Amniotic epithelial cell (primary cell): ENCODE results near the gene HOXD10.

ENCODE experiments used
- DNase-seq: peaks from one replicate; pipeline ENCODE4 v3.0.0-alpha.2; 2010; ENCODE audit warnings: low read depth

The HOXD10 gene

DNA sequence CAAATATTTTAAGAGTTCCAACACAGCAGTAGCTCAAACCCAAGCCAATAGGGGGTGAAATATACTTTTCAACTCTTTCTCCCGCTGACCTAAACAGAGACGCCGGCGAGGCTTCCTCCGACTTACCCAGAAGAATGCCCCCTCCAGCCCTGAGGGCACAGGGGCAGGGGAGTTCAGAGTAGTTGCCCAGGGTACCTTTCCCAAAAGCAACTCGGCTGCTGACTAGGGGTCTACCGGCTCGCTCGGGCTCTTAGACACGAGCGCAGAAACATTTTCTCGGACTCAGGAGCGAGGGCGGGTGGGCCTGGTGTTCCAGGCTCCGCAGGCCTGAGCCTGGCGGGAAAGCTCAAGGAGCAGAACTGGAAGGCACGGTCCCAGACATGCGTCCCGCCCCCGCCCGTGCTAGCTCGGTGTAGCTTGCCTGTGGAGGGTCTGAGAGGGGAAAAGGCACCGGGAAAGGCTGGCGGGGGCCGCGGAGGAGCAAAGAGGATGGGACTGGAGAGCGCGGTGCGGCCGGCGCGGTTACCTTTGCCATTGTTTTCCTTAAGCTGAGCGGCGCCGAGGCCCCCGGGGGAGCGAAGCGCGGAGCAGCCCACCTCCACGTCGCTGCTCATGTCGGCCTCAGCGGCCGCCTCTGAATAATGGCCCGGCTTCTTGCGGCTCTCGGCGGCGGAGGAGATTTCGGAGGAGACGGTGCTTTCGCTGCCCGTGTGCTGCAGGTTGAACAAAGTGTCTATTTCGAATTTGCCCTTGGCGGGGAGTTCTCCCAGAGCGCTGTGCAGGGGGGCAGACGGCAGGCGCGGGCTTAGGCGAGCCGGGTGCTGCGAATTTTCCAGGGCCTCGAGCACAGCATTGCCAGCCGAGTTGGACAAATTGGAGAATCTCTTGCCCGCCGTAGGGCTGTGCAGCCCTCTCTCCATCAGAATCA, 33.5 kb upstream of the HOXD10 start:
- DNase-seq = no peak

DNA sequence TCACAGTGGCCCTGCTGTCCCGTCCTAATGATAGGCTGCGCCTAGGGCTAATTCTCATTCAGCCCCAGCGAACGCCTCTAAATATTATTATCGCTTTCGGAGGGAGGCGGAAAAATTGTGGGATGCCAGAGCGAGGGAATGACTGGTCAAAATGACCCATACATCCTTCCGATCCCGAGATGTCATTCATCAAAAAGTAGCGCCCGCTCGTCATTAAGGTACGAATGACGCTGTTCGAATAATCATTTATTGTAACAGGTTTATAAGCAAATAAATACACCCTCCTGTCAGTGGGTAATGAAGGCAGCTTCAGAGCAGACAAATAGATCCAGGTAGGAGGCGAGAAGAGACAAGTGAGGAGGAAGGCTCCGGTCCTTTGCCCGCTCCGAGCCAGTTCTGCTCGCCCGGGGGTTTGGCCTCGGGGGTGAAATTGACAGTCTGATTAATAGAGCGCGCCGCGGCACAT, 32.7 kb upstream of the HOXD10 start, which contains the start of gene EVX2:
Gene EVX2, minus strand, starts transcription at position 167 of the 466 bp plus-strand sequence. CDS start 186 bp downstream, outside the sequence.
- no peak for DNase-seq

DNA sequence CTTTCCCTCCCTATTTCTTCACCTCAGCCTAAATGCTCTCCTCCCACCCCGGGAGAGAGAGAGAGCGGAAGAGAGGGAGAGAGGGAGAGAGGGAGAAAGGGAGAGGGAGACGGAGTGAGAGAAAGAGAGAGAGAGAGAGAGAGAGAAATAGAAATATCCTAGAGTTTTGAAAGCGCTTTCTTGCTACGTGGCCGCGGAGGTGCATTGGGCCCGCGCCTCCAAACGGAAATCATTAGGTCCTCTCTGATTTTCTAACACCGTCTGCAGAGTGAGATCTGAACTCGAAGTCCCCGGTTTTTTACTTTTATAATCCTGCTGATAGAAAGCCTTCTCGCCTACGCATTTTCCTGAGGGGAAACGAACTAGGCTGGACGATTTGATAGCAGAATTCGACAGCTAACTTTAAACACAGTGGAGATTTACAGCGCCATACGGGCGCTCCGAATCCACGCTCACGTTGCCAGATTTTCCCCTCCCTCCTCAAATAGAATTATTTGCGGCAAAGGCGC, 31.9 kb upstream of the HOXD10 start:
- DNase-seq = no peak

DNA sequence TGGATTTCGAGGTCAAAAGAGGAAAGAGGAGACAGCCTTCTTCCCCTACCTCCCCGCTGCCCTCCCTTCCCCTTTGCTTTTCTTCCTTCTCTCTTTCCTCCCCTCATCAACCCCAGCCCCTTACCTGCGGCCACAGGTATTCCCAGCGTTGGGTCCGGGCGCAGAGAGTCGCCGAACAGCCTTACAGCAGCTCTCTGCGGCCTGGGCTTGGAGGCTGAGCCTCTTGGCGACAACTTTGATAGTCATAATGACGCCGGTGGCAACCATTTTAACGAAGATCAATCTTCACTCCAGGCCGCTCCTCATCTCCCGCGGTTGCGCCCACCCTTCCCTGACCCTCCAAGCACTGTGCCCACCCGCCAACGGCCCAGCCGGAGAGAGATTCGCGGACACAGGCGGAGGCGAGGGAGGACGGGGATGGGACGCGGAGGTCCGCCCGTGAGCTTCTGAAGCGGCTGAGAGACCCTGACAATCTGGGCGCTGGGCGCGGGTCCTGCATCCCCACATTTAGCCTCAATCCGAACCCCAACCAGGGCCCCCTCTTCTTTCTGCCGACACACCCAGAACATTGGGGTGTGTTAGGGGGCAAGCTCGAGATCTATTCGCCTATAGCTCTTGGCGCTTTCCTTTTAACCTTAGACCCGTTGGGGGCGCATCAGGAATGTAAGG, 31.3 kb upstream of the HOXD10 start:
- no peak for DNase-seq

DNA sequence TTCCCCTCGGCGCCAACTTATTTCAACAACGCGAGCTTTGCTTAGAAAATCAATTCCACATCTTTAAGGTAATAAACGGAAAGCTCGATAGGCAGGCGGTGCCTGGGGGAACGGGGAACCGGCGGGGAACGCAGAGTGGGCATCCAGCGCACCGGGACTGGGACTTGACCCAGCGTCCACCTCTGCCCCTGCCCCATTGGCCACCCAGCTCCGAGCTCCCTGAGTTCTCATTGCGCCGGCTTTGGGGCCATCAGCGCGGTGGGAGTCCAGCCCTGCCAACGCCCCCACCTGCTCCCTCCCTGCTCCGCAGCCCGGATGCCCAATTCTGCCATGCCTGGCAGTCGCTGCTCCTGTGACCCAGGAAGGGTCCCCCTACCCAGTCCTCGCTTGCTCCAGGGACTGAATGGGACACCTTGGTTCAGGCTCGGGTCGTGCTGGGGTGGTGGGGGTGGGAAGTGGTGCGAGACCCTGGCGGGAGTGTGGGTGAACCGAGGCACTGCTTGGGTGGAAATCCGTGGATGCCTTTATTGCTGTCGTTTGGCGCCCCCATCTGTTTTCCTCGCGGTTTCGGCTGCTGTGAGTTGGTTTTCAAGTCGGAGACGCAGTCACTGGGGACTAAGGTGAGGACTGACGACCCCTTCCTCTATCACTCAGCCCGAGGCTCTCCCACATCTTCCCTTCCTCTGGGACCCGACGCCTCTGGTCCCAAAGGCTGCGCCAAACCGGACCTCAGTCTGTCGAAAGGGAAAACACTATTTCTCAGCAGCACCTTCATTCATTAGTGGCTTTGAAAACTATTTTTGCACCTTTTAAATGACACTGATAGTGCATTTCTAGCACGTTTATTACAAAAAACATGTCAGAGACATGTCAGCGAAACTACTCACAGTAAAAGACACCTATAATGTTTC, 30.5 kb upstream of the HOXD10 start:
- DNase-seq = peak; percentile 30

DNA sequence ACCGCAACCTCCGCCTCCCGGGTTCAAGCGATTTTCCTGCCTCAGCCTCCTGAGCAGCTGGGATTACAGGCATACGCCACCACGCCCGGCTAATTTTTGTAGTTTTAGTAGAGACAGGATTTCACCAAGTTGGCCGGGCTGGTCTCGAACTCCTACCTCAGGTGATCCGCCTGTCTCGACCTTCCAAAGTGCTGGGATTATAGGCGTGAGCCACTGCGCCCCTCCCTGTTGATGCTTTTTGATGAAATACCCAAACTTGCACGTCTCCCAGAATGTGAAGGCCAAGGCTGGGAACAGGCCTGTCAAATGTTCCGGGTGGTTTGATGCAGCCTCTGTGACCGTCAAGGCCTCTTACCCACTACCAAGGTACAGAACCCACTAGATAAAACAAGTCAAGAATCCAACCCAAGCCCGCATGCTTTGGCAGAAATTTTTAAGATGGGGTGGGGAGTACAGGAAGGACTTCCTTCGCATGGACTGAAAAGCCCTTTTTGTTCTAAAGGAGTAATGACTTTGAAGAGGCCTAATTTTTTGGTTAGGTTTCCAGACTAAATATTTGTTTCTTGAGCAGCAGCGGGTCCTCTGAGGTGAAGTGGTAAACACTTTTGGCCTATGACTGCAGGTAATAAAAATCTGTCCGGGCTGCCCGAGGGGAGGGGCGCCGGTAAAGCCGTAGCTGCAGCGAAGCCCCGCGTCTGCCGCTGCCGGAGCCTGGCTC, 29.1 kb upstream of the HOXD10 start:
- DNase-seq = no peak

DNA sequence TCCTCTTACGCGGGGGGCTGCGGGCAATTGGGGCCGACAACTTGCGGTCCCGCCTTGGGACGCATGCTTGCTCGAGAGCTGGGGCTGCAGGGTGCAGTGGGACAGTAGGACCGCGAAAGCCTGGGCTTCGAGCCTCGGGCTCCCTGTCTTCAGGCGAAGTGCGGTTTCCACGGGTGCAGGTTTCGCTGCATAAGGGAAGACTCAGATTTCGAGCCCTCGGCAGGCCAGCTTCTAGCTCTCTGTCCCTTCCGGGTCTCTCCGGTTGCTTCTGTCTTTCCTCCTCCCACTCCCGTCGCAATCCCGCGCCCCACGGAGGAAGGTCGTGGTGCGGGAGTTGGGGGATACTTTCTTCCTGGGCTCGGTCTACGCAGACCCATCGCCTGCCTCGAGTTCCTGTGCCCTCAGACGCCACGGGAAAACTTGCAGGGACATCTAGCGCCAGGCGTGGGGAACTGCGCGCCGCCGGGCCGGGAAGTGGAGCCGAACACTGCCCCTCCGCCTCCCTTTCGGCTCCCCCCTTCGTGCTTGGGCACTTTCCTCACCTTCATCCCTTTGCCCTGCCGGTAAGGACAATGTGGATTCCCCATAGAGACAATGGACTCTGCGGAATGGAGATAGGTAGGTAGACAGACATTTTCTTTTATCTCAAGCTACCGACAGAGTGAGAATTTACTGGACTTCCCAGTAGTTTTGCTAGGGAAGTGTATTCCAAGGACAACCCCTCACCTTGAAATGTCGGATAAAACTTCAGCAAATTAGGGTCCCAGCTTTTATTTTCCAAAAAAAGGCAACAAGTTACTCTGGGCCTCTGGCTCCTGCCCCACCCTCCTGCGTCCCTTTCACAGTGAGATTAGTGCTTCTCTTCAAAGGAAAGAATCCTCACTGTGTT, 28.3 kb upstream of the HOXD10 start:
- peak; percentile 14 for DNase-seq

DNA sequence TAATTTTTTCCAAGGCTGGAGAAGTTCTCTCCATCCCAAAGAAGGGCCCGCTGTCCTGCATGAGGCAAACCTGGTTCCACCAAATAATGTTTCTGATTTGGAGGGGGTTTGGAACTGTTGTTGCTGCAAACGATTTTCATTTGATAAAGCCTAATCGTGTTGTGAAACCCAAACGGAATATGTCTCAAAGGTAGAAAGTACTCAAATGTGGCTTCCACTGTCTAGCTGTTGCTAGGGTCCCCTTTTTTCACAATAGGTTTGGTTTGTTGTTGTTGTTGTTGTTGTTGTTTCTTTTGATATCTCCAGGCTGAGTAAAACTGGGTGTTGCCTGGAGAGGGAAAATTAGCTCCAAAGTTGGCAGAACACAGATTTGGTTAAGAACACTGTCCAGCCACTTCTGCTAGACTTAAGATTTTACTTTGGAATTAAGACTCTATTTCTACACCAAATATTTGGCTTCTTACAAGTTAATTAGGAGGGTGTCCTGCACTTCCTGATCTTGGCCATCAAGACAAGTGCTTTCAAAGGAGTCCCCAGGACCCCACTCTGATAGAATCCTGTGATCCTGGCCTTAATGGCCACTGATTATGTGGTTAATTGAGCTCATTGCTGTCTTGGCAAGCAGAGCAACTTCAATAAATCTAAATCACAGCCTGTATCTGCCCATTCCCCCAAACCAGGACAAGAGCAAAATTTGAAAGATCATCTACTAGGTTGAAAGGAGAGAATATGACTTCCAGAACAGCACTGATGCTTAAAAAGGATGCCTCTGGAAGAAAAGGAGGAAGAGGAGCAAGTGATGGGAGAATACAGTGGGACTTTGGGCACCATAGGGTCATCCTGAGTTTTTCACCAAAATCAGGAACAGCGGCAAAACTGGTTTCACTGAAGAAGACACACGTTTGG, 27.4 kb upstream of the HOXD10 start:
- DNase-seq = no peak

DNA sequence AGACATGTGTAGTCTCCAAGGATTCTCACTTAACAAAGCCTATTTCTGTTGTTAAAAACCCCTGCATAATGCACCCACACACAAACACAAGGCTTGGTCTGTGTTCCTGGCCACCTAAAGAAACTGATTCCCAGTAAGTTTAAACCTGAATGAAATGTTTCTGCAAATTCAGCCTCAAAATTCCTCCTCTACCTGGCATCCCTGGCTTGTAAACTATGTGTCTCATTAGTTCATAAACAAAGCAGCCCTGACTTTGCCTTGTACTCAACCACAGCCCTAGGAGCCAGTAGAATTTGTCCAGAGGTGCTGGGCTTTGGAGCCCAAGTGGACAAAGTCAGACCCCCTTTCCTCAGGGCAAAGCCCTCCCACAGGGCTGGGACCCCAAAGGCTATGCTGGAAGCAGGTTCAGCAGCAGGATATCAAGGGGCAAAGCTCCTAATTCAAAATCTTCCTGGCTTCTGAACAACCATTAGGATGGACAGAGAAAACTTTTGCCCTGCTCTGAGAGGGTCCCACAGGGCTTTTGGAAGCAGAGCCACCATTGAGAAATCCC, 26.7 kb upstream of the HOXD10 start:
- no peak for DNase-seq

DNA sequence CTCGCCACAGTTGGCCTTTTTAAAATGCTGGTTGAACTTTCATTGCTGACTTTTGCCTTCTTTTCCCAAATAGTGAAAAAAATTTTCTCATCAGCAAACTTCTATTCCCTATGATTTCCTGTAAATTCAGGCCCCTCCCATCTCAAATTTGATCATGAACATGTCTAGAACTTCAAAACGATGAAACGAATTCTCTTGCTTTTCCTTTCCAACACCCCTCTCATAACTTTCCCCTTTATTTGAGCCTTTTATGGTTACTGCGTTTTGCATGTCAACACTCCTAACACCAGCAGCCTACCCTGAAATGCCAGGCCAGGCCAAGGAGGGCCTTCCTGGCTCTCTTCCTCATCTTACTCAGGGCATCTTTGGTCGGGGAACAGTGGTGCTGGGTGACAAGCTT, 25.7 kb upstream of the HOXD10 start:
- DNase-seq = no peak

DNA sequence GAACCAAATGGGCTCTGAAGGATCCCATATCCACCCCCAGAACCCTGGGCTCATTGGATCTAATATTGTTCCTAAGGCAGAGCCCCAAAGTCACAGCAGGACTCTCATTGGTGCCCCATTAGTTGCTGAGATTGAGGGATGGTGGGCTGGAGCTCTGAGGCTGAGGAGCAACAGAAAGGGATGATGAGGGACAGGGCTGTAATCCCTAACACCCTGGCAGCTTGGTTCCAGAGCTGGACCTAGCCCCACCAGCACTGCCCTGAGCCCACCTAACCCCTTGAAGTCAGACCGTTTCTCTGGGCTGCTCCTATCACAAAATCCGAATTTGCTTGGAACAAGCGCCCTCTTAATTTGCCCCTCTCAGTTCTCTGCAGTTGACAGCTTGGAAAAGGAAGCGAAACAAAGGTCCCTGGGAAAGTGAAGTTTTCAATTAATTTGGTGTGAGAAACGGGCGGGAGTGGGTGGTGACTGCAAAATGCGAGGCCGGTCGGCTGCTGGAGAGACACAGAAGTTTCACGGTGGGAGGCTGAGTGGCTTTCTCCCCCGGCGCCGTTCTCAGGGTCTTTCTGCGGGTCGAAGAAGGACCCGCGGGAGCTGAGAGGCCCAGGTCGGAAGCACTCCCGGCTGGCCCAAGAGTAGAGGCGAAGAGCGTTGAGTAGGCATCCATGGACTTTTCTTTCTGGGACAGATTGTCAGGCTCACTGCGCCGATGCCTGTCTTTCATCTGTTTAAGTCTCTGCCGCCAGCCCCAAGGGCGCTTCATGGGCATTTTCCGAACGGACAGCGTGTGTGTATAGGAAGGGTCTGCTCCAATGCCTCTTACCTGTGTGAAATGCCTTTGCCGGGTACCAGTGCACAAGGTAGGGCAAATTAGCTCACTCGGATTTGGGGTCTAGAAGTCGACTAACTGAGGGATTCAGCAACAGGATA, 25.0 kb upstream of the HOXD10 start:
- DNase-seq = no peak

DNA sequence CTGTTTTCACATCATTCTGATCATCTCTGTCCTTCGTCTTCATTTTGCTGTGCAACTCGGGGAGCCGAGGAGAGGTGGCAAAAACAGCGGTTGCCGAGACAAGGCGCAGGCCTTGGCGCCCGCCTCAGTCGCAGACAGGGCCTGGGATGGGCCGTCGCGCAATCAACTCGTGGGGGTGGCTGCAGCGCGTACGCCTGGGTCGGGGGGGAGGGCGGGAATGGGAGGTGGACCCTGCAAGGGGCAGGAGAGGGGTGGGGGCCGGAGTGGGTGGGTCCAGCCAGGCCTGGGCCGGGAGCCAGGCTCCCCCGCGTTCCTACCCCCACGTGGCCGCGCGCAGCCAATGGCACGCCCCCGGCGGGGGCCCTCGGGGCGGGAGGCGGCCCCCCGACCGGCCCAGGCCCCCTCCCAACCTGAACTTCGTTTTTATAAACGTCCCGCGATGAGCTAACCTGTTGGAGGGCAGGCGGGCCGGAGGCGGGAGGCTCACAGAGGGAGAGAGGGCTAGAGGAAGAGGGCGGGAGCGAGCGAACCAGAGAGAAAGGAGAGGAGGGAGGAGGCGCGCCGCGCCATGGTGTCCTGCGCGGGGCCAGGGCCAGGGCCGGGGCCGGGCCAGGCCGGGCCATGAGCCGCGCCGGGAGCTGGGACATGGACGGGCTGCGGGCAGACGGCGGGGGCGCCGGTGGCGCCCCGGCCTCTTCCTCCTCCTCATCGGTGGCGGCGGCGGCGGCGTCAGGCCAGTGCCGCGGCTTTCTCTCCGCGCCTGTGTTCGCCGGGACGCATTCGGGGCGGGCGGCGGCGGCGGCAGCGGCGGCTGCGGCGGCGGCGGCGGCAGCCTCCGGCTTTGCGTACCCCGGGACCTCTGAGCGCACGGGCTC, 24.1 kb upstream of the HOXD10 start, which contains the start of gene HOXD13:
Gene HOXD13, plus strand, starts transcription at position 452 of the 875 bp plus-strand sequence. Its CDS starts 170 bp downstream, at position 622.
- DNase-seq = no peak

DNA sequence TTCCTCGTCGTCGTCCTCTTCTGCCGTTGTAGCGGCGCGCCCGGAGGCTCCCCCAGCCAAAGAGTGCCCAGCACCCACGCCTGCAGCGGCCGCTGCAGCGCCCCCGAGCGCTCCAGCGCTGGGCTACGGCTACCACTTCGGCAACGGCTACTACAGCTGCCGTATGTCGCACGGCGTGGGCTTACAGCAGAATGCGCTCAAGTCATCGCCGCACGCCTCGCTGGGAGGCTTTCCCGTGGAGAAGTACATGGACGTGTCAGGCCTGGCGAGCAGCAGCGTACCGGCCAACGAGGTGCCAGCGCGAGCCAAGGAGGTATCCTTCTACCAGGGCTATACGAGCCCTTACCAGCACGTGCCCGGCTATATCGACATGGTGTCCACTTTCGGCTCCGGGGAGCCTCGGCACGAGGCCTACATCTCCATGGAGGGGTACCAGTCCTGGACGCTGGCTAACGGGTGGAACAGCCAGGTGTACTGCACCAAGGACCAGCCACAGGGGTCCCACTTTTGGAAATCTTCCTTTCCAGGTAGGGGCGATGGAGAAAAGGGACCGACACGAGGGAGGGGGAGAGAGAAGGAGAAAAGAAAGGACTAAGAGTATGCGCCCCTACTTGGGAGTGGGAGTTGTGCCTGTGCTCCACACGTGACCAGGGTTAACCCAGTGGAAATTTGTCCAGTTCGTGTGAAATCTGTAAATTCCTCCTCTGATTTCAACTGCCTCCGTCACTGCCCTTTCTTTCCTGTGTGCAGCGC, 23.3 kb upstream of the HOXD10 start:
- DNase-seq = no peak

DNA sequence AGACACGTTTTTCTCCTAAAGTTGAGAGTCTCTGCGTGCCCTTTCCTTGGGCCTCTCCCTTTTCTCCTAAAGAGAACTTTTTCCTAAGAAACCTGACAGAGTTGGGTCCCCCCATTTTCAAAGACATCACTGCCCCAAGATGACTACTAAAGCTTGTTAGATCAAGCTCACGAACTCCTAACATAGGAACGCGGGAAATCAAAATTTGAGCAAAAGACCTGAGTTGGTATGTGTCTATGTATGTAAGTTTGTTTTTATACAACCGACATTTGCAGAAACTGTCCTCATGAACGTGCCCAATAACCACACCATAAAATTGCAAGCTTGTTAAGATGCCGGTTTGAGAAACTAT, 22.7 kb upstream of the HOXD10 start:
- no peak for DNase-seq

DNA sequence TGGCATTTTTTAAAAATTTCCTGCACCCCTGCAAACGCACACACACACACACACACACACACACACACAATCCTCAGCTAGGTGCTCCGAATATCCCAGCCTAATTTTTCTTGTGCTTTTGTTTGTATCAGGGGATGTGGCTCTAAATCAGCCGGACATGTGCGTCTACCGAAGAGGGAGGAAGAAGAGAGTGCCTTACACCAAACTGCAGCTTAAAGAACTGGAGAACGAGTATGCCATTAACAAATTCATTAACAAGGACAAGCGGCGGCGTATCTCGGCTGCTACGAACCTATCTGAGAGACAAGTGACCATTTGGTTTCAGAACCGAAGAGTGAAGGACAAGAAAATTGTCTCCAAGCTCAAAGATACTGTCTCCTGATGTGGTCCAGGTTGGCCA, 22.2 kb upstream of the HOXD10 start:
- no peak for DNase-seq

DNA sequence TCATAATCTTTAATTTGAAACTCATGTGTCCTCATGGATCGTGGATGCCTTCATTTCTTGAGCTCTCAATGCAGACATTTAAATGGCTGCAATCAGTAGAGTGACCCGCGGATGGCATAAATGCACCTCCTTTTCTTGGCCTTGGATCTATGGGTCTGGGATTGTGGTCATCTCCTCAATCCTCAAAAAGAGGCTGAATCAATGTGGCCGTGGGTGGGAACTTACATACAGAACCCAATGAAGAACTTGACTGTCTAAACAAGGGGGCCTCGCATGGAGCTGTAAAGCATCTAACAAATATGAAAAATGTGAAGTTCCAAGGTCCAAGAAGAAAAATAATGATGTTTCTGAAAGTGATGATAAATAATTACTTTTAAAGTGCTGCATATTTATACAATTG, 21.2 kb upstream of the HOXD10 start:
- no peak for DNase-seq
